ENCODE data around the gene ZNF275. TPM values are rescaled to one million over a fixed set of nuclear protein-coding genes. Genes with fewer than 3 reads are reported as not detected.

The ZNF275 gene
- total and polyA plus RNA-seq, 2 donors (not counting 3 experiments of a cell fraction or from before 2014, with no cell fraction given), result 10.3 to 11.0 TPM

GRCh38 chrX:153340111-153340510, 6.2 kb downstream of the ZNF275 start:
- Histone ChIP-seq H2AFZ (ENCODE audit: low read depth, low read length) (no peak overlapping the region), H3K9me1 (replicated peaks; ENCODE audit: control insufficient read depth, extremely low read depth, insufficient read depth, low read length) (no peaks in the 10 kb centered on the region), H4K20me1 (replicated peaks; ENCODE audit: control insufficient read depth, extremely low read depth, insufficient read depth, low read length) (no peaks in the 10 kb centered on the region), H3K79me2 (ENCODE audit: control insufficient read depth, insufficient read depth, low read length) (peaks cover 9% of the 10 kb centered on the region), H3K27ac (ENCODE audit: insufficient read depth, low read depth, low read length) (no peak overlapping the region), H3K4me1 (ENCODE audit: control insufficient read depth, extremely low read depth, insufficient read depth, low read length) (no peaks in the 10 kb centered on the region), H3K4me2 (ENCODE audit: insufficient read depth, low read length) (no peak overlapping the region), H3K9ac (replicated peaks; ENCODE audit: extremely low read depth, insufficient read depth, low read length) (no peak overlapping the region), H3K27me3 (ENCODE audit: control insufficient read depth in 2 of 2, insufficient read depth in 2 of 2, low read length in 2 of 2) (no peaks in the 10 kb centered on the region), H3K4me3 (replicated peaks in 1 of 3; ENCODE audit: insufficient read depth in 1 of 3, low read depth in 1 of 3, low read length in 3 of 3) (no peak overlapping the region), H3K36me3 (ENCODE audit: control insufficient read depth in 2 of 2, extremely low read depth in 1 of 2, insufficient read depth in 2 of 2, low read length in 2 of 2) (peaks cover 0 to 1% of the 10 kb centered on the region in 2 experiments), H3K9me3 (replicated peaks; ENCODE audit: control insufficient read depth, insufficient read depth, low read length) (no peaks in the 10 kb centered on the region)
- POLR2A ChIA-PET, result no interaction called here
- DNase-seq (ENCODE audit: low read depth, low spot score) (no peak), FAIRE-seq (no peak)
- no TSS peak for BruUV-seq (replicated peaks)
- CTCF ChIA-PET, result no interaction called here
- no peak for TF ChIP-seq GATA2 (IDR thresholded peaks at IDR 0.05; ENCODE audit: insufficient read depth, insufficient read length, low read depth, low read length)
- TF ChIP-seq MAX (IDR thresholded peaks at IDR 0.05; ENCODE audit: insufficient read depth, insufficient read length), result no peak
- TF ChIP-seq MYC (IDR thresholded peaks at IDR 0.05; ENCODE audit: low read depth, low read length), result no peak
- TF ChIP-seq JUN (IDR thresholded peaks at IDR 0.05; ENCODE audit: borderline replicate concordance, insufficient read depth, insufficient read length, low read depth), result no peak
- no peak for TF ChIP-seq EZH2 (IDR thresholded peaks at IDR 0.05; ENCODE audit: borderline replicate concordance, low read depth, low read length, severe bottlenecking)
- TF ChIP-seq CTCF (IDR thresholded peaks at IDR 0.05; ENCODE audit: extremely low read depth in 1 of 2, insufficient read depth in 1 of 2, low read depth in 1 of 2, low read length in 2 of 2), result no peak
- TF ChIP-seq POLR2AphosphoS5 (IDR thresholded peaks at IDR 0.05; ENCODE audit: insufficient read depth, low read depth, low read length), result no peak
- no peak for TF ChIP-seq POLR2A (IDR thresholded peaks at IDR 0.05; ENCODE audit: low read depth, low read length)
- TF ChIP-seq FOS (IDR thresholded peaks at IDR 0.05; ENCODE audit: borderline replicate concordance, insufficient read depth, low read length), result no peak
- dilution Hi-C loops (cut with MboI; ENCODE audit: extremely low pct_ligation_motif_present, low sequenced_read_pairs), result no loop called here
- intact Hi-C loops (cut with micrococcal nuclease), result no loop called here
